ENCODE results near the gene ADCY9. TPM values are rescaled to one million over a fixed set of nuclear protein-coding genes. Genes with fewer than 3 reads are reported as not detected.
"Not testable (repeated sequence)": the region's sequence is repeated elsewhere in the genome, so short reads cannot be mapped to it uniquely, and the experiment has no call there.

Gene ADCY9
- total RNA-seq, 1 experiment from 2014 or later, result 11.5 TPM

GRCh38 chr16:4077174-4077649 is 39.0 kb downstream of the ADCY9 start (continued):
- TF ChIP-seq, protein P1, sequence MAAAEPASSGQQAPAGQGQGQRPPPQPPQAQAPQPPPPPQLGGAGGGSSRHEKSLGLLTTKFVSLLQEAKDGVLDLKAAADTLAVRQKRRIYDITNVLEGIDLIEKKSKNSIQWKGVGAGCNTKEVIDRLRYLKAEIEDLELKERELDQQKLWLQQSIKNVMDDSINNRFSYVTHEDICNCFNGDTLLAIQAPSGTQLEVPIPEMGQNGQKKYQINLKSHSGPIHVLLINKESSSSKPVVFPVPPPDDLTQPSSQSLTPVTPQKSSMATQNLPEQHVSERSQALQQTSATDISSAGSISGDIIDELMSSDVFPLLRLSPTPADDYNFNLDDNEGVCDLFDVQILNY (CRISPR knock-in tag; IDR thresholded peaks at IDR 0.05), result no peak
- no peak for TF ChIP-seq NR3C1 (CRISPR knock-in tag; conservative IDR thresholded peaks at IDR 0.05; ENCODE audit: low read depth)
- no peak for TF ChIP-seq SMAD3 (CRISPR knock-in tag; IDR thresholded peaks at IDR 0.05; ENCODE audit: borderline replicate concordance)
- no peak for TF ChIP-seq JAZF1 (CRISPR knock-in tag; IDR thresholded peaks at IDR 0.05)
- TF ChIP-seq ZNF396 (CRISPR knock-in tag; IDR thresholded peaks at IDR 0.05; ENCODE audit: borderline replicate concordance), result no peak
- no peak for TF ChIP-seq FOXP1 (CRISPR knock-in tag; IDR thresholded peaks at IDR 0.05; ENCODE audit: borderline replicate concordance)

- no peaks in the 10 kb centered on the region for H3K27me3 Mint-ChIP-seq (ENCODE audit: low read depth)
- DNase-seq (ENCODE audit: low spot score) (no peak), ATAC-seq (no peak)
- no peaks in the 10 kb centered on the region for H3K9me3 Mint-ChIP-seq
- H3K4me3 Mint-ChIP-seq, result no peak overlapping the region
- ChIA-PET CTCF (interaction anchor here (1.2 kb wide), 1 partner anchor 178 kb away, joined by 3 read pairs; no protein-coding TSS in a partner anchor), POLR2A (no interaction called here)
- H3K27ac Mint-ChIP-seq, result no peak overlapping the region
- TF ChIP-seq ZMAT4 (CRISPR knock-in tag; IDR thresholded peaks at IDR 0.05), result no peak
- no peak for TF ChIP-seq NFE2L1 (CRISPR knock-in tag; IDR thresholded peaks at IDR 0.05)
- no peak for TF ChIP-seq MXD4 (CRISPR knock-in tag; IDR thresholded peaks at IDR 0.05; ENCODE audit: borderline replicate concordance)
- TF ChIP-seq ZNF138 (CRISPR knock-in tag; conservative IDR thresholded peaks at IDR 0.05), result no peak
- TF ChIP-seq NFATC4 (CRISPR knock-in tag; IDR thresholded peaks at IDR 0.05), result no peak
- TF ChIP-seq ZBTB21 (CRISPR knock-in tag; IDR thresholded peaks at IDR 0.05; ENCODE audit: borderline replicate concordance), result no peak
- TF ChIP-seq FOXJ3 (CRISPR knock-in tag; IDR thresholded peaks at IDR 0.05; ENCODE audit: borderline replicate concordance), result no peak
- TF ChIP-seq MYBL2 (CRISPR knock-in tag; IDR thresholded peaks at IDR 0.05), result no peak
- TF ChIP-seq, protein P2, sequence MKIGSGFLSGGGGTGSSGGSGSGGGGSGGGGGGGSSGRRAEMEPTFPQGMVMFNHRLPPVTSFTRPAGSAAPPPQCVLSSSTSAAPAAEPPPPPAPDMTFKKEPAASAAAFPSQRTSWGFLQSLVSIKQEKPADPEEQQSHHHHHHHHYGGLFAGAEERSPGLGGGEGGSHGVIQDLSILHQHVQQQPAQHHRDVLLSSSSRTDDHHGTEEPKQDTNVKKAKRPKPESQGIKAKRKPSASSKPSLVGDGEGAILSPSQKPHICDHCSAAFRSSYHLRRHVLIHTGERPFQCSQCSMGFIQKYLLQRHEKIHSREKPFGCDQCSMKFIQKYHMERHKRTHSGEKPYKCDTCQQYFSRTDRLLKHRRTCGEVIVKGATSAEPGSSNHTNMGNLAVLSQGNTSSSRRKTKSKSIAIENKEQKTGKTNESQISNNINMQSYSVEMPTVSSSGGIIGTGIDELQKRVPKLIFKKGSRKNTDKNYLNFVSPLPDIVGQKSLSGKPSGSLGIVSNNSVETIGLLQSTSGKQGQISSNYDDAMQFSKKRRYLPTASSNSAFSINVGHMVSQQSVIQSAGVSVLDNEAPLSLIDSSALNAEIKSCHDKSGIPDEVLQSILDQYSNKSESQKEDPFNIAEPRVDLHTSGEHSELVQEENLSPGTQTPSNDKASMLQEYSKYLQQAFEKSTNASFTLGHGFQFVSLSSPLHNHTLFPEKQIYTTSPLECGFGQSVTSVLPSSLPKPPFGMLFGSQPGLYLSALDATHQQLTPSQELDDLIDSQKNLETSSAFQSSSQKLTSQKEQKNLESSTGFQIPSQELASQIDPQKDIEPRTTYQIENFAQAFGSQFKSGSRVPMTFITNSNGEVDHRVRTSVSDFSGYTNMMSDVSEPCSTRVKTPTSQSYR (CRISPR knock-in tag; IDR thresholded peaks at IDR 0.05), result no peak
- TF ChIP-seq, protein P3, sequence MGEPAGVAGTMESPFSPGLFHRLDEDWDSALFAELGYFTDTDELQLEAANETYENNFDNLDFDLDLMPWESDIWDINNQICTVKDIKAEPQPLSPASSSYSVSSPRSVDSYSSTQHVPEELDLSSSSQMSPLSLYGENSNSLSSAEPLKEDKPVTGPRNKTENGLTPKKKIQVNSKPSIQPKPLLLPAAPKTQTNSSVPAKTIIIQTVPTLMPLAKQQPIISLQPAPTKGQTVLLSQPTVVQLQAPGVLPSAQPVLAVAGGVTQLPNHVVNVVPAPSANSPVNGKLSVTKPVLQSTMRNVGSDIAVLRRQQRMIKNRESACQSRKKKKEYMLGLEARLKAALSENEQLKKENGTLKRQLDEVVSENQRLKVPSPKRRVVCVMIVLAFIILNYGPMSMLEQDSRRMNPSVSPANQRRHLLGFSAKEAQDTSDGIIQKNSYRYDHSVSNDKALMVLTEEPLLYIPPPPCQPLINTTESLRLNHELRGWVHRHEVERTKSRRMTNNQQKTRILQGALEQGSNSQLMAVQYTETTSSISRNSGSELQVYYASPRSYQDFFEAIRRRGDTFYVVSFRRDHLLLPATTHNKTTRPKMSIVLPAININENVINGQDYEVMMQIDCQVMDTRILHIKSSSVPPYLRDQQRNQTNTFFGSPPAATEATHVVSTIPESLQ (CRISPR knock-in tag; IDR thresholded peaks at IDR 0.05), result no peak
- TF ChIP-seq, protein P4, sequence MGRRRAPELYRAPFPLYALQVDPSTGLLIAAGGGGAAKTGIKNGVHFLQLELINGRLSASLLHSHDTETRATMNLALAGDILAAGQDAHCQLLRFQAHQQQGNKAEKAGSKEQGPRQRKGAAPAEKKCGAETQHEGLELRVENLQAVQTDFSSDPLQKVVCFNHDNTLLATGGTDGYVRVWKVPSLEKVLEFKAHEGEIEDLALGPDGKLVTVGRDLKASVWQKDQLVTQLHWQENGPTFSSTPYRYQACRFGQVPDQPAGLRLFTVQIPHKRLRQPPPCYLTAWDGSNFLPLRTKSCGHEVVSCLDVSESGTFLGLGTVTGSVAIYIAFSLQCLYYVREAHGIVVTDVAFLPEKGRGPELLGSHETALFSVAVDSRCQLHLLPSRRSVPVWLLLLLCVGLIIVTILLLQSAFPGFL (CRISPR knock-in tag; IDR thresholded peaks at IDR 0.05; ENCODE audit: borderline replicate concordance), result no peak
- TF ChIP-seq RORB (CRISPR knock-in tag; IDR thresholded peaks at IDR 0.05), result no peak
- H3K4me1 Mint-ChIP-seq, result peaks cover 10% of the 10 kb centered on the region
- H3K36me3 Mint-ChIP-seq, result no peaks in the 10 kb centered on the region
Measured at GRCh38 chr16:4075534-4075933, 40.7 kb downstream of the ADCY9 start.

DNA sequence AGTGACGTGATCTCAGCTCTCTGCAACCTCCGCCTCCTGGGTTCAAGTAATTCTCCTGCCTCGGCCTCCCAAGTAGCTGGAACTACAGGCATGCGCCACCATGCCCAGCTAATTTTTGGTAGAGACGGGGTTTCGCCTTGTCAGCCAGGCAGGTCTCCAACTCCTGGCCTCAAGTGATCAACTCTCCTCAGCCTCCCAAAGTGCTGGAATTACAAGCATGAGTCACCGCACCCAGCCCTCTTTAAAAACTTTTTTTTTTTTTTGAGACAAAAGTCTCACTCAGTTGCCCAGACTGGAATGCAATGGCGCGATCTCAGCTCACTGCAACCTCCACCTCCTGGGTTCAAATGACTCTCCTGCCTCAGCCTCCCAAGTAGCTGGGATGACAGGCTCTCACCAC is 43.1 kb downstream of the ADCY9 start:
- H3K36me3 Mint-ChIP-seq; DNase-seq (ENCODE audit: low spot score); H3K4me3 Mint-ChIP-seq; POLR2A ChIA-PET; ATAC-seq; H3K4me1 Mint-ChIP-seq; H3K9me3 Mint-ChIP-seq; H3K27me3 Mint-ChIP-seq (ENCODE audit: low read depth); H3K27ac Mint-ChIP-seq: not testable (repeated sequence)
- CTCF ChIA-PET, result interaction anchor here (0.9 to 2.2 kb wide), 3 partner anchors 90 to 181 kb away, joined by 4 to 6 read pairs (median 5); no protein-coding TSS in a partner anchor
